Esophagus squamous epithelium (tissue), 5 donors: ENCODE results near the gene INSIG2. TPM values are rescaled to one million over a fixed set of nuclear protein-coding genes. Genes with fewer than 3 reads are reported as not detected.

Experiments used
- DNase-seq: peaks from one replicate; lab custom pipeline; 2025; lab: John Stamatoyannopoulos, UW
- H3K27ac ChIP-seq, 4 donors: fragments of 200-600 bp; sonication (generic); one replicate each; pipeline ENCODE4 v1.5.1; 2016 to 2019; ENCODE audit warnings: mild to moderate bottlenecking in 1 of 4
- H3K27me3 ChIP-seq, 4 donors: fragments of 200-600 bp; sonication (generic); 1 replicate in 3 of 4; 2 replicates in 1 of 4; pipeline versions ENCODE4 v1.5.1 to v1.6.0; 2017 to 2021; ENCODE audit warnings: antibody characterized with exemption in 1 of 4
- H3K36me3 ChIP-seq, 3 donors: fragments of 200-600 bp; sonication (generic); one replicate each; pipeline ENCODE4 v1.5.1; 2016 to 2019
- H3K4me1 ChIP-seq, 3 donors: fragments of 200-600 bp; sonication (generic); one replicate each; pipeline ENCODE4 v1.5.1; 2017 to 2019
- H3K4me3 ChIP-seq, 4 donors: fragments of 200-600 bp; sonication (generic); 1 replicate in 3 of 4; 2 replicates in 1 of 4; pipeline ENCODE4 v1.5.1; 2016 to 2019; ENCODE audit warnings: mild to moderate bottlenecking in 2 of 4, moderate library complexity in 1 of 4
- H3K9me3 ChIP-seq, 3 donors: fragments of 200-600 bp; sonication (generic); one replicate each; pipeline ENCODE4 v1.5.1; 2016 to 2019
- CTCF ChIP-seq, 6 experiments: fragments of 450-650 bp in 4 of 6; fragments of 200-600 bp in 2 of 6; sonication (generic) in 2 of 6; IDR thresholded peaks; one replicate each; pipeline ENCODE4 v1.5.1; 2016 to 2019; ENCODE audit warnings: antibody characterized with exemption in 6 of 6, mild to moderate bottlenecking in 4 of 6, moderate library complexity in 4 of 6
- POLR2A ChIP-seq, 4 donors: fragments of 450-650 bp; IDR thresholded peaks; one replicate each; pipeline ENCODE4 v1.6.1; 2017; ENCODE audit warnings: antibody characterized with exemption in 4 of 4, mild to moderate bottlenecking in 4 of 4, moderate library complexity in 3 of 4
- WGBS, 2 donors: methylation state at CpG; one replicate each; pipeline ENCODE4 v1.1.5; 2018; 5-methylcytosine and 5-hydroxymethylcytosine counted together
- intact Hi-C: fragments of 100-400 bp; cut with DNase I; formaldehyde crosslinking; loops from one replicate; pipeline ENCODE4 v1.15.0; 2022
- total RNA-seq, 4 donors: library from RNA; depleted of rRNA; stranded (reverse); fragments of >200 nt; gene quantifications; one replicate each; pipeline ENCODE4 v1.1.0, GENCODE V29; 2016
- donor health status: DM: yes; HTN: yes; CAD: no.

Gene INSIG2
- total RNA-seq, 4 donors from 2014 or later = 2.5 to 10.1 (median 6.5) TPM

- Histone ChIP-seq H3K4me1 (no peaks in the 10 kb centered on the region), H3K4me3 (no peak overlapping the region), H3K27me3 (peaks cover 0 to 73% (median 0%) of the 10 kb centered on the region in 4 donors), H3K9me3 (no peaks in the 10 kb centered on the region), H3K36me3 (no peaks in the 10 kb centered on the region), H3K27ac (no peak overlapping the region)
- TF ChIP-seq POLR2A (IDR thresholded peaks at IDR 0.05) (no peak), CTCF (IDR thresholded peaks at IDR 0.05) (no peak)
- DNase-seq = no peak
- intact Hi-C loops = loop anchor here (5.0 kb wide), 1 partner anchor 818 kb away; no protein-coding TSS in a partner anchor
Measured at GRCh38 chr2:118049816-118050140, 38.5 kb upstream of the INSIG2 start.

GRCh38 chr2:118050386-118050785 is 37.9 kb upstream of the INSIG2 start:
- intact Hi-C loops = no loop called here
- Histone ChIP-seq H3K36me3 (no peaks in the 10 kb centered on the region), H3K4me1 (no peaks in the 10 kb centered on the region), H3K27ac (no peak overlapping the region), H3K9me3 (no peaks in the 10 kb centered on the region), H3K4me3 (no peak overlapping the region), H3K27me3 (peaks cover 0 to 71% (median 0%) of the 10 kb centered on the region in 4 donors)
- DNase-seq = no peak
- WGBS, 2 donors = 48 to 60% methylated on average over 3 of the region's 3 CpGs
- TF ChIP-seq POLR2A (IDR thresholded peaks at IDR 0.05) (no peak), CTCF (IDR thresholded peaks at IDR 0.05) (no peak)

GRCh38 chr2:118050974-118051373 is 37.3 kb upstream of the INSIG2 start:
- TF ChIP-seq POLR2A (IDR thresholded peaks at IDR 0.05) (no peak), CTCF (IDR thresholded peaks at IDR 0.05) (no peak)
- WGBS, 2 donors = 29 to 48% methylated on average over 2 of the region's 2 CpGs
- no peak for DNase-seq
- Histone ChIP-seq H3K36me3 (no peaks in the 10 kb centered on the region), H3K4me1 (no peaks in the 10 kb centered on the region), H3K27ac (no peak overlapping the region), H3K9me3 (no peaks in the 10 kb centered on the region), H3K27me3 (peaks cover 0 to 75% (median 0%) of the 10 kb centered on the region in 4 donors), H3K4me3 (no peak overlapping the region)
- intact Hi-C loops = no loop called here

DNA sequence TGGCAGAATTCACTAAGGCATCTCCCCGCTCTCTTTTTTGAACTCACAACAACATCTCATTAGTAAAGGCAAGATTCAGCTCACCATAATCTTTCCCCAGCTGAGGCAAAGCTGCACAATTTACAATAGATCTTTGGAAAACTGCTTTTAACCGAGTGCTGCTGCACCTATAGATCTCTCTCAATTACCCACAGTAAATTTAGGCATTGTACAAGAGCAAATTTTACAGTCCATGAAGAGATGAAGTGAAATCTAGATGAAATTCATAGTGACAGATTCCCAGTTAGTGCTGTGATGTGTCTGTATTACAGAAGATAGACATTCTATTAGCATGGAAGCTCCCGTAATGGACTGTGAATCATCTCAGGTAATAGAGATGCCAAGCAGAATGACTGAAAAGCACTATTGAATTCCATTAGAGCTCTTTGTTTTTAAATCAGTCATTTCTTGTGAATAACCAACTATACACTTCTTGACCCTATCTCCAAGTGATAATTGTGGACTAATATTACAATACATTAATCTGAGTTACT is 36.4 kb upstream of the INSIG2 start:
- Histone ChIP-seq H3K27ac (no peak overlapping the region), H3K4me1 (no peaks in the 10 kb centered on the region), H3K9me3 (no peaks in the 10 kb centered on the region), H3K4me3 (no peak overlapping the region), H3K27me3 (peaks cover 0 to 74% (median 0%) of the 10 kb centered on the region in 4 donors), H3K36me3 (no peaks in the 10 kb centered on the region)
- 75 to 80% methylated on average over 3 of the region's 3 CpGs for WGBS, 2 donors
- DNase-seq = no peak
- no peak for TF ChIP-seq POLR2A (IDR thresholded peaks at IDR 0.05)
- TF ChIP-seq CTCF (IDR thresholded peaks at IDR 0.05) = no peak
- intact Hi-C loops = no loop called here

DNA sequence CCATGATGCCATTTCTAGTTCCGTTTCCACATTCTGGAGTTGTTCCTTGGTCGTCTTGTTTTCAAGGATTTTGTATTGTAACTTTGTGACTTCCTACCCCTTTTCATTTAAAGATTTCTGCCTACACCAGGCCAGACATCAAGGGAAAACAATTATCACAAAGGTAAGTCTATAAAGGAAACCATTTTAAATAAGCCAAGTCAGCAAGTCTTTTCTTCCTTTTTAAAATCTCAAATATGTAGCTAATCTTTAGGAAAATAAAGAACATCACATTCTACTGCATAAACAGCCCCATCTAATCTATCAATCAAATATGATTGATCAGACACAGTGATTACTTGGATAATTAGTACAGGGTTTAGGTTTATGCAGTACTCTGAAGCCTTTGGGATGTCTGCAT is 35.8 kb upstream of the INSIG2 start:
- no peaks in the 10 kb centered on the region for H3K4me1 ChIP-seq
- TF ChIP-seq CTCF (IDR thresholded peaks at IDR 0.05) (no peak), POLR2A (IDR thresholded peaks at IDR 0.05) (no peak)
- no peak overlapping the region for H3K27ac ChIP-seq
- DNase-seq = no peak
- 48 to 55% methylated on average over 2 of the region's 2 CpGs for WGBS, 2 donors
- H3K27me3 ChIP-seq = peaks cover 0 to 68% (median 0%) of the 10 kb centered on the region in 4 donors
- no peaks in the 10 kb centered on the region for H3K36me3 ChIP-seq
- intact Hi-C loops = no loop called here
- no peaks in the 10 kb centered on the region for H3K9me3 ChIP-seq
- H3K4me3 ChIP-seq = no peak overlapping the region
